GM12891 (cell line): ENCODE results near the gene ITPR1.
A peak's percentile ranks its signal among the peaks of the same experiment; 100 is the strongest.

ENCODE experiments used
- DNase-seq: peaks from one replicate; pipeline ENCODE4 v3.0.0; 2011; ENCODE audit warnings: low spot score; ENCODE audit not compliant: insufficient read length
- FAIRE-seq: peaks from 2 replicates; lab custom pipeline; 2011; peaks lifted over from hg19 to GRCh38; lab: Jason Lieb, UNC
- PAX5 ChIP-seq: IDR thresholded peaks from 2 replicates; pipeline ENCODE4 v1.6.1; 2011; ENCODE audit warnings: low read length, moderate library complexity, mild to moderate bottlenecking; ENCODE audit not compliant: insufficient read depth, severe bottlenecking
- POLR2A ChIP-seq: IDR thresholded peaks from 2 replicates; pipeline ENCODE4 v1.6.1; 2011; ENCODE audit warnings: low read depth, low read length, control low read depth
- POLR2AphosphoS5 ChIP-seq: IDR thresholded peaks from 2 replicates; pipeline ENCODE4 v1.6.1; 2011; ENCODE audit warnings: low read depth, low read length, control low read depth
- POU2F2 ChIP-seq: IDR thresholded peaks from 2 replicates; pipeline ENCODE4 v1.6.1; 2011; ENCODE audit warnings: low read depth, mild to moderate bottlenecking, control low read depth, low read length, moderate library complexity
- SPI1 ChIP-seq: IDR thresholded peaks from 2 replicates; pipeline ENCODE4 v1.6.1; 2011; ENCODE audit warnings: low read depth, low read length, control low read depth
- TAF1 ChIP-seq: IDR thresholded peaks from 2 replicates; pipeline ENCODE4 v1.6.1; 2011; ENCODE audit warnings: low read depth, low read length, control low read depth

The ITPR1 gene

DNA sequence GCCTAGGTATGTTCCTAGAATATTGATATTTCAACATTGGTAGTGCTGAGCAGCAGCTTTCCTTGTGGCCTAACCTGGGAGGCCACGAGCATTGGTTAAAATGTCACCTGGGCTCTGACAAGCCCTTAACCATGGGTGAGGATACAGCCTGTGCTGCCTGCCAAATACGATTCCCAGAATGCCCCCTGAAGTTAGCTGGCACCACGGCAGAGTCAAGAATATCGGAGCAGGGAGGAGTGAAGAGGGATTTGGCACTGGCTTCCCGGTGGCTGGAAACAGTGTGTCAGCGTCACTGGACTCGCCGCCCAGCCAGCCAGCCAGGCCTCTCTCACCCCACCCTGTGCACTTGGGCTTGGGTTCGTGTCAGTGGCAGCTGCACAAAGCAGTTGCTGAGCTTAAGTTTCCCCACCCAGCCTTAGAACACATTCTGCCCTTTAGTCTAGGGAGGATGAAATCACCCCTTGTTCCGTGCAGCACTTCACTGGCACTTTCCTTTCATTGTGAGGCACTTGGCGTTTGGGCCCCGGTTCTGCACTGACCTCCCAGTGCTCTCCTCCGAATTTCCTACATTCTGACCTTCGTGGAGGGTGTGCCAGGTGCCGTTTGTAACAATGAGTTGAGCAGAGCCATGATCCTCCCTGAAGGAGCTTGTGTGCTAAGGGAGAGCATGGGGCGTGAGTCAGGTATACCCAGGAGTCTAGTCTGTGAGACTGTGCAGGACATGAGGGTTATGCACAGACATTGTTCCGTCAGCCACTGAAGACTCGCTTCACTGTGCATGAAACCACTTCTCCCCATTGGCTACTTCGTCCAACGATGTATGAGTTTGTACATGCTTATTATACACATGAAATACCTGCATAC, 333.3 kb downstream of the ITPR1 start:
- TF ChIP-seq SPI1 (no peak), POU2F2 (no peak), POLR2AphosphoS5 (no peak), TAF1 (no peak), POLR2A (no peak; the same call in 1 of the 2 replicates), PAX5 (no peak)
- FAIRE-seq (no peak), DNase-seq (no peak)

DNA sequence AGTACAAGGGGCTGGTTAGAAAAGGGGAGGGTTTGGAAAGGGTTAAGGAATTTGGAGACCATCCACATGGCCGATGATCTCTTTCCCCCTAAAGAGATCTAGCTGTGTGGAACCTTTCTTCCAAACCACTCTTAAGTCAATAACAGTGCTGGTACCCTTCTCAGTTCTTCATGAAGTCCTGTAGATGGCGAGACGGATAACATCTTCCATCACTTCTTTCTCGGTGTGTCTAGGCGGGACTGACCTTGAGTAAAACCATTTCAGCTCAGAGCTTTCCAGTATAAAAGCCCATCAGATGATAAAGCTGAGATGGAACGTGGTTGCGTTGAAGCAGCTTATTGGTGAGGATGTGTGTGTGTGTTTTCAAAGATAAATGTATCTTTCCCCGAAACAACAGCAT, 334.6 kb downstream of the ITPR1 start:
- TF ChIP-seq TAF1, result no peak
- peak; percentile 36; the same call in 1 of the 2 replicates for TF ChIP-seq POLR2A
- FAIRE-seq, result no peak
- no peak for DNase-seq

DNA sequence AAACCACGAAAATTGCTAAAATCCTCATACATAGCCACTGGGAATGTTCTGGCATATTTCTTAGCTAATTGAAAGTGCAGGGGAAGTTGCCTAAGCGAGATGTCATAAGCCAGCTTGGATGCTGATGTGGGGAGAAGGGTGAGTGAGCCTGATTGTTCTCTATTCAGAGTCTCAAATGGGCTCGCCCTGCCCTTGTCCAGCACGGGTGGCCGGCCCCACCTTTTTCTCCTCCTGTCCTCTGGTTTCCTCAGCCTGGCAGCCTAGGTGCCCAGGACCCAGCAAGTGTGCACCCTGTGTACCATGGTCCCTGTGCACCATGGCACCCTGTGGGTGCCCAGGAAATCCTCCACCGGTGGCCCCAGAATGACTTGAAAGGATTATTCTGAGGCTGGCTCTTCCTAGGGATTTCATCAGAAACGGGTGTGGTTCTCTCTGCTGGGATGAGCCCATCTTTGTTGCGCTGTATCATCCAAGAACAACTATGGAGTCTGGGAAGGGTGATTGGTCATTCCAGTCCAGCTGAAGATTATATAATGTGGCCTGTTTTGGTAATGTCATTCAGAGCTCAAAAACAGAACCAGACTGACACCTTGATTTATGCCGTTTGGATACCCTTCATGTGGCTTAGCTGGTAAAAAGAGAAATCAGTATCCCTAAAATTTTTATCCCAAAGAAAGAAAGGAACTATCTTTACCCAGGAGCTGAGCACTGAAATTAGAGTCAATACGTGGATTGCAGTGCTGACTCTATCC, 335.3 kb downstream of the ITPR1 start:
- no peak for FAIRE-seq

DNA sequence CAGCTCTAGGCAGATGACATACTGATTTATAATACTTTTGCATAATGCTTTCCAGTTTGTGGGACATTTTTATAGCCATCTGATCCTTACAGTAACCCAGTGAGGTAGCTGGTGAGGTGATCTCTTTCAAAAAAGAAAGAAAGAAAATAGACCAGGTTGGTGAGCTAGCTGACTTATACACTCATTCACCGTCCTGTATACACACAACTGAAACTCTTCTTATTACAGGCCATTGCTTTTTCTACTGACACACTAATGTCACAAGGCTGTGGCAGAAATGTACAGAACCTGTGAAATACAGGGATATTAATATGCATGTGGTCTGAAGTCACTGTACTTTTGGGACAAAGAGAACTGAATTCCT, 335.9 kb downstream of the ITPR1 start:
- TF ChIP-seq POU2F2, result peak; percentile 72; the same call in 1 of the 2 replicates
- no peak for TF ChIP-seq PAX5
- DNase-seq (no peak), FAIRE-seq (peak; percentile 9)

More for the DNA sequence above, 335.3 kb downstream of the ITPR1 start:
- TF ChIP-seq POLR2A, result peak; percentile 10; the same call in 1 of the 2 replicates
- no peak for TF ChIP-seq TAF1
- DNase-seq, result no peak

DNA sequence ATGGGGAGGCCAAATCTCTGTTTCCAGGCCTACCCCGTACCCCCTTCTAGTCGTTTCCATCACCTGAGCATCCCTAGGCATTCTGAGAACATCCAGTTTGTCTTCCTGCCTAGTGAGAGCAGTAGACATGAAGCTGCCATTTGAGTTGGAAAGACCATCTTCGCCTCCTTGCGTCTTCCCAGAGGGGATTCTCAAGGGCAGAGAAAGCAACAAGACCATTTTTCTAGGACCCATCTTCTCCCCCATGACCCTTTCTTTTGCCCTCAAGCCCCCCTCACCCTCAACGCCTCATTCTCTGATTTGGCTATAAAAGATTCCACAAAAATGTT, 337.4 kb downstream of the ITPR1 start:
- FAIRE-seq, result no peak
- no peak for TF ChIP-seq POLR2A
- 0 out of 2 replicates have a peak, but pooled peaks have one; percentile 4 for TF ChIP-seq TAF1
- no peak for DNase-seq

DNA sequence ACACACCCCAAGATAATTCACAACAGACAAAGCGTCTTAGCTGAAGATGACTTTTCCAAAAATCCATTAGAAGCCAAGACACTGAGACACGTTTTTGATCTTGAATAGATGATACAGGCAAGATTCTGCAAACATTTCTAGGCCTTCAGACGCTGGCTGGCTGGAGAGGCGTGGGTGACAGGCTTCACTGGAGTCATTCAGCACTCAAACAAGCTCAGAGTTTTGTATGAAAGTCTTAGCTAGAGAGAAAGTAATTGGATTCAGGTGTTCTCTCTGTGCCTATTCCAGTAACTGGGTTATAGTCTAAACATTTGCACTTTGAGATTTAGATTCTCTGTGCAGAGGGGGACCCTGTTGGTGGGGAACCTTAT, 338.4 kb downstream of the ITPR1 start:
- FAIRE-seq (no peak), DNase-seq (no peak)
- no peak for TF ChIP-seq POLR2AphosphoS5
- TF ChIP-seq POLR2A, result no peak
- no peak for TF ChIP-seq POU2F2
- TF ChIP-seq PAX5, result no peak
- no peak for TF ChIP-seq SPI1
- no peak for TF ChIP-seq TAF1

DNA sequence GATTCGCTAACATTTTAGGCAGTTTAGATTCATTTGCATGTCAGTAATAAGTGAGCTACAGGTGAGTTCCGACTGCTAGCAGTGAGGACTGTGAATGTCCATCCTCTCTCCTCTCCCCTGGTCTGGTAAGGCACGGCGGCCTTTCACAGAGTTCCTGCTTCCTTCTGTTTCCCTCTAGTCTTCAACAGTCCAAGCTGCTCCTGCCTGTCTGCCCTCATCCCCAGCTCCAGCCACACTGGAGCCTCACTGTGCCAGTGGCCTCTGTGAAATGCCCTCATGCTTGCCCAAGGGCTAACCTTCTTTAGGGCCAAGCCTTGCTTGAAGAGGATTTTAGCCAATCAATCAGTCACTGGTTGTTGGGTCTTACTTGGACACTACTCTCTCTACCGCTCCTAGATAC, 340.3 kb downstream of the ITPR1 start:
- TF ChIP-seq POLR2A, result no peak
- no peak for TF ChIP-seq PAX5
- TF ChIP-seq TAF1, result no peak
- no peak for TF ChIP-seq SPI1
- TF ChIP-seq POLR2AphosphoS5, result no peak
- no peak for TF ChIP-seq POU2F2
- no peak for FAIRE-seq
- DNase-seq, result no peak

DNA sequence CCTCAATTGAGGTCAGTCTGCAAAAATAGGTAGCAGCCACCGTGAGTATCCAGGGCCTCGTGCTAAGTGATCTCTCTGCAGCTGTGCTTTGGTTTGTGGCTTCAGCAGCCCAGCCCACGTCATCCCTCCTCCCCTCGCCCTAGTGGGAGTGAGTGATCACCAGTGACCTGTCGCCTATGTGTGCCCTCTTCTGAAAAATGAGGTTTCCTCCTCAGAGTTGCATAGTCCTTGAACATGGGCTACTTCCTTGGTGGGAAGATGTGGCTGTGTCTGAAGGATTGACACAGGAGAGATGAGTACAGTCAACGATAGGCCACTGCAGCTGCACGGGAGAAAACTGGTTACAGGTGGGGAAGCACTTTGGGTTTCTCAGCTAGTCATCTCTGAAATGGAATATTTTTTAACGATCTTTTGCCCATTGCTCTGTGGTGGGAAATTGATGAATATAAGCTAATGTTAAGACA, 341.3 kb downstream of the ITPR1 start:
- FAIRE-seq, result peak; percentile 81
- DNase-seq, result no peak
- TF ChIP-seq POLR2A (peak; percentile 18; the same call in 1 of the 2 replicates), SPI1 (0 out of 2 replicates have a peak, but pooled peaks have one; percentile 18), PAX5 (no peak), POU2F2 (peak; percentile 73), TAF1 (no peak), POLR2AphosphoS5 (no peak)

DNA sequence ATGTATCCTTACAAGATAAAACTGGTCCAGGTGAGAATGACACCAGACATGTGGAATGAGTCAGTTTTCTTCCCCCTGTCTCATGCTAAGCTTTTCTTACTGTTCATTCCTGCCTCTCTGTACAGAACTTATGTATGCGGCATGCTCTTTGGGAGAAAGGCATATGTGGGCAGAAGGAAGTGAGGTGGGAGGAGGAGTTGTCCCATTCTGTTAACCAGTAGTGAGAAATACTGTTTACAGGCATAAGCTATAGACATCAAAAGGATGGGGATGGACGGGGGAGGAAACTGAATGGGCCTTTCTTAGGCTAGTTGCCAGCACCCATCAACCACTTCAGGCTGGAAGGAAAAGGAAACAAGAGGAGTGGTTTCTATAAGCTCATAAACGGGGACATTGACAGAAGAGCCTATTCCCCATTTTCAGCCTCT, 342.5 kb downstream of the ITPR1 start:
- FAIRE-seq (no peak), DNase-seq (no peak)
- TF ChIP-seq TAF1 (no peak), PAX5 (no peak)

DNA sequence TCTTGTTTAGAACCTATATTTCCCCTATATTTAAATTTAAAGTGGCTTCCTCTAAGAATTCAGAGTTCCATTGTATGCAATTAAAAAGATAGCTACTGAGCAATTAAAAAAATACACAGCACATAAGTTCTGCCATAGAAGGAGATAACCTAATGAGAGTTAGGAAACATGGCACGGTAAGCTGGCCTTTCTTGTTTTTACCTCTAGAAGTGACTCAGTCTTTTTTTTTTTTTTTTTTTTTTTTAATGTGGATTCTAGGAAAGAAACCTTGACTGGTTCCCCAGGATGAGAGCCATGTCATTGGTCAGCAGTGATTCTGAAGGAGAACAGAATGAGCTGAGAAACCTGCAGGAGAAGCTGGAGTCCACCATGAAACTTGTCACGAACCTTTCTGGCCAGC, 343.4 kb downstream of the ITPR1 start:
- TF ChIP-seq SPI1 (no peak), POLR2A (no peak), POU2F2 (no peak), POLR2AphosphoS5 (no peak), TAF1 (no peak), PAX5 (no peak)
- no peak for DNase-seq
- FAIRE-seq, result no peak
